Measurements from ENCODE around the gene DVL3.

Gene DVL3

DNA sequence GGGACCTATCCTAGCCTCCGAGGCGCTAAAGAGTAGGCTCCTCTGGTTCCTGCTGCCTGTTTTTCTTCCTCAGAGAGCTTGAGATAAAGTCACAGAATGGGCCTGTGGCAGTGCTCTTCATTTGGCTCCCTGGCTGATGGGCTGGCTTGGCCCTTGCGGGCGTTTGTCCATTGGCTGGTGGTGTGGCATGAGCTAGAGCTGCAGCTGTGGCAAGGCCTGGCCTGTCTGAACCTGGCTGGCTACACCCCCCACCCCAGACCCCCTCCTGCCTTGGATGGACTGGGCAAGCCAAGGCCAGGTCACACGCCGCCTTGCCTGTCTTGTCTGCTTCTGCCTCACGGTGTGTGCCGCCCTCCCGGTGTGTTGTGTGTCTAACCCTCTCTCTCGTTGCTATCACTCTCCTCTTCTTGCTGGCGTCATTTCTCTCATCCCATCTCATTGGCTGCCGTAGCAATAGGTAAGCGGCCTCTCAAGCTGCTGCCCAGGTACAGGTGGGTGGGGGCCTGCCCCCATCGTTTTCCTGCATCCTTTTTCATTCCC, 22.7 kb downstream of the DVL3 start:
- no peak for DNase-seq

DNA sequence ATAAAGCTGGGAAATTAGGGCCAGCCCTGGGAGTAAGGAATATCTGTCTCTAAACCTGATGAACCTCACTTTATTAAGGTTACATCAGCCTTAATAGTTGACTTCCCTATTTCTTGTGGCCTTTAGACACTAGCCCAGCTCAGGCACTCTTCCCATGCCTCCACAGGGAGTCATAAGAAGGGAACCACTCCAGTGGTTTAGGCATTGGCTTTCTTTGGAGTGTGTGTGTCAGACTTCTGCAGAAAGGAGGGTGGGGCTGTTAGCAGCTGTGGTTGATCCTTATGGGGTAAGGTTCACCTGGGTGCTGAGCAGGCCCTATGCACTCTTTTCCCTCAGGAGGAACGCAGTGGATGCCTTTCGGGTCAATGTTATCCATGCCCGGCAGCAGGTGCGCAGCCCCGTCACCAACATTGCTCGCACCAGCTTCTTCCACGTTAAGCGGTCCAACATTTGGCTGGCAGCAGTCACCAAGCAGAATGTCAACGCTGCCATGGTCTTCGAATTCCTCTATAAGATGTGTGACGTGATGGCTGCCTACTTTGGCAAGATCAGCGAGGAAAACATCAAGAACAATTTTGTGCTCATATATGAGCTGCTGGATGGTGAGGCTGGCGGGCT, 23.5 kb downstream of the DVL3 start:
- DNase-seq, result no peak

DNA sequence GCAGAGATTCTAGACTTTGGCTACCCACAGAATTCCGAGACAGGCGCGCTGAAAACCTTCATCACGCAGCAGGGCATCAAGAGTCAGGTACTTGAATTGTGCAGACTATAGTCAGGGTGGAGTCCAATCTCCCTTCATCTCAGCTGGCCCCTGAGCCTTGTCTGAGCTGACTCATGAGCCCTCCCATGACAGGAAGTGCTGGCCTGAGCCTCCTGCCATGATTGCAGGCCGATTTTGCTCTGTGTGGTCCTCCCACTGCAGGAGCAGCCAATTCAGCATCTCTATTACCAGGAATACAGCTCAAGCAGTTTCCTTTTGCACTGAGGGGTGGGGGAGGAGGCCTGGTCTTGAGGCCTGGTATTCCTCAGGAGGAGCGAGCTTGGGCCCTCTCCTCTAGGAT, 25.0 kb downstream of the DVL3 start:
- no peak for DNase-seq

DNA sequence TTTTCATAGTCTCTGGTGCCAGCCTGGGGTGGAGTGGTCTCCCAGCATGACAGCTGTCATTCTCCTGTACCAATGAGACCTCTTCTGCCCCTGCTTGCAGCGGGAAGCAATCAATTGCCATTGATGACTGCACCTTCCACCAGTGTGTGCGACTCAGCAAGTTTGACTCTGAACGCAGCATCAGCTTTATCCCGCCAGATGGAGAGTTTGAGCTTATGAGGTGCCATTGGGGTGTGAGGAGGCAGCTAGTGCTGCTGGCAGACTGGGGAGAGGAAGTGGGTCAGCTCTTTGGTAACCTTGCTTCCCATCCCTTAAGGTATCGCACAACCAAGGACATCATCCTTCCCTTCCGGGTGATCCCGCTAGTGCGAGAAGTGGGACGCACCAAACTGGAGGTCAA, 26.4 kb downstream of the DVL3 start:
- DNase-seq, result no peak

DNA sequence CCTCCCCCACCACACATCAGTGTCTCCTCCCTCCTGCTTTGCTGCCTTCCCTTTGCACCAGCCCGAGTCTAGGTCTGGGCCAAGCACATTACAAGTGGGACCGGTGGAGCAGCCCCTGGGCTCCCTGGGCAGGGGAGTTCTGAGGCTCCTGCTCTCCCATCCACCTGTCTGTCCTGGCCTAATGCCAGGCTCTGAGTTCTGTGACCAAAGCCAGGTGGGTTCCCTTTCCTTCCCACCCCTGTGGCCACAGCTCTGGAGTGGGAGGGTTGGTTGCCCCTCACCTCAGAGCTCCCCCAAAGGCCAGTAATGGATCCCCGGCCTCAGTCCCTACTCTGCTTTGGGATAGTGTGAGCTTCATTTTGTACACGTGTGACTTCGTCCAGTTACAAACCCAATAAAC, 28.5 kb downstream of the DVL3 start:
- DNase-seq, result no peak

DNA sequence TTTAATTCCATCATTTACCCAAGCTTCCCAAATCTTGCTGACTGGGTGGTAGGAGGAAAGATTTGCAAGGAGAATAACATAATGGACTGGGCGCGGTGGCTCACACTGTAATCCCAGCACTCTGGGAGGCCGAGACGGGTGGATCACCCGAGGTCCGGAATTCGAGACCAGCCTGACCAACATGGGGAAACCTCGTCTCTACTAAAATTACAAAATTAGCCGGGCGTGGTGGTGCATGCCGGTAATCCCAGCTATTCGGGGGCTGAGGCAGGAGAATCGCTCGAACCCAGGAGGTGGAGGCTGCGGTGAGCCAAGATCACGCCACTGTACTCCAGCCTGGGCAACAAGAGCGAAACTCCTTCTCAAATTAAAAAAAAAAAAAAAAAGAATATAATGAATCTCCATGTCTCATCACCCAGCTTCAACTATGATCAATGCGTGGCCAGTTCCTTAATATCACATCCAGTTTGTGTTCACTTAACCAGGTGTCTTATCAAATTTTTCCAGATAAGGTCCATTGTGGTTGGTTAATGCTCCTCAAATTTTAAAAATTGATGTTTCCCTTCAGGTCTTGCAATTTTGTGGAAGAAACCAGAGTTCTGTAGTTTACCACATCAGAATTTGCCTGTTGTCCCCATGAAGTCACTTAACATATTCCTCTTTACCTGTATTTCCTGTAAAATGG, 29.5 kb downstream of the DVL3 start:
- DNase-seq, result no peak

DNA sequence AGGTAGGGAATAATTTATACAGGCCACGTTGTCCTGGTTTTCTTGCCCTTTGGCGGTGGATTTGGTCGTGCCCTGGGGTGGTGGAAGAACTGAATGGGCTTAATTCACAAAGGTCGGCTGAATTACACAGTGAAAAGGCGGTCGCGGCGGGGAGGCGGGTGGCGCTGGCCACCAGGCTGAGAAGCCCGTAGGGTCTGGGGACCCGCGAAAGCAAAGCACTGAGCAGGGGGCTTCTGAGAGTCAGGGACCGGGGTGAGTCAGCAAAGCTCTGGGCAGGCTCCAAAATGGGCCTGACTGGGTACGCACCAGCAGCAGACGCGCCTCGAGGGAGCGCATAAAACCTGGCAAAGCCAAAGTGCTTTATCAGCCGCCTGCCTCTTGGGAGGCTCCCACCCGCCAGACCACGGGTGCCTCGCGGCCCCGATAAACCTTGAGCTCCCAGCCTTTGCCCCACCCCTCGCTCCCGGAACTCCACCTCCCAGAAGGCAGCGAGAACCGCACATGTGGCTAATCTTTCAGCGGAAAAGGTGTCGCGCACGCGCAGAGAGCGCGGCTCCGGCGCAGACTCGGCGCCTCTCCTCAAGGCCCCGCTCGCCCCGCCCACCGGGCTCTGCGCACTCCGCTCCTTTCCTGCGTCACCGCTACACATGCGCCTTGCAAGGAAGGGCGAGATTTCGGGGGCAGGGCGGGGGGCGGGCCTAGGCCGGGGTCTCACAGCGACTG, 30.4 kb downstream of the DVL3 start:
- DNase-seq, result peak; percentile 99

DNA sequence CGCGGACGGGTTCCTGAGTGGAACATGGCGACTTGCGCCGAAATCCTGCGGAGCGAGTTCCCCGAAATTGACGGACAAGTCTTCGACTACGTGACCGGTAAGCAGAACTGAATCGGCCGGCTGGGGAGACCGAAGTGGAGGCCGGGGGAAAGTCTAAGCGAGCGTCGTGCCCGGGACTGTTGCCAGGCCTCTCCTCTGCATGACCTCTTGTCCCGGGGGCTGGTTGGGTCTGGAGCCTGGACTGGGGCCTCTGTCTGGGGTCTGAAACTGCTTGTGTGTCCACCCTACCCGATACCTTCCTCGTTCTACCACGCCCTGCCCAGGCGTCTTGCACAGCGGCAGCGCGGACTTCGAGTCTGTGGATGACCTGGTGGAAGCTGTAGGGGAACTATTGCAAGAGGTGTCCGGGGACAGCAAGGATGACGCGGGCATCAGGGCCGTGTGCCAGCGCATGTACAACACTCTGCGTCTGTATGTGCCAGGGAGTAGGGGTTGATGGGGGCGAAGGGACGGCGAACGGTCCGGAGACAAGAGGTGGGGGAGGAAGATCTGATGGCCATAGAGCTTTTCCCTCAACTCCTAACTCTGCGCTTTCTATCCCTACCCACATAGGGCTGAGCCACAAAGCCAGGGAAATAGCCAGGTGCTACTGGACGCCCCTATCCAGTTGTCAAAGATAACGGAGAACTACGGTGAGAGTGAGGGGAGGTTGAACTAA, 31.2 kb downstream of the DVL3 start, which contains the start of gene ABCF3:
Gene ABCF3 (plus strand): TSS at position 16 of the 718 bp plus-strand sequence. CDS start 9 bp downstream, at position 25.
- DNase-seq, result no peak

DNA sequence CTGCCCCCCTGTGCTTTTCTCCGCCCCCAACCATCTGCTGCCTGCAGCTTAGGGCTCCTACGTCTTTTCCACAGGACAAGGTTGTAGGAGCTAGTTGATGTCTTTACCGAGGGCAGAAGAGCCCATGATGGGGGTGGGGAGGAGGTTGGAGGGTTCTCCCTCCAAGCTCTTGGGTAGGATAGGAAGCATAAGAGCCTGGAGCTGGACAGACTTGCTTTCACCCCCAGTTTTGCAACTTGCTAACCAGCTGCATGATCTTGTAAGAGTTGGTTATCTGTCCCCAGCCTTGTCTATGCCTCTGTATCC, 31.7 kb downstream of the DVL3 start:
- DNase-seq, result no peak

DNA sequence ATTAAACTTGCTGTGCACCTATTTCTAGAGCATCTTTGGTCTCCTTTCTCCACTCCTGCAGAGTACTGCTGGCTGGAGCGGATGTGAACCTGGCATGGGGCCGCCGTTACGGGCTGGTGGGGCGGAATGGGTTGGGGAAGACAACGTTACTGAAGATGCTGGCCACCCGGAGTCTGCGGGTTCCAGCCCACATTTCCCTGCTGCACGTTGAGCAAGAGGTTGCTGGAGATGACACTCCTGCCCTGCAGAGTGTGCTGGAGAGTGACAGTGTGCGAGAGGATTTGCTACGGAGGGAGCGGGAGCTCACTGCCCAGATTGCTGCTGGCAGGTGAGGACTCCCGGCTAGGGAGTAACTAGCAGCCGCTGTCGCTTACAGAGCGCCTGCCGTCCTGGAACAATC, 32.9 kb downstream of the DVL3 start:
- DNase-seq, result no peak

DNA sequence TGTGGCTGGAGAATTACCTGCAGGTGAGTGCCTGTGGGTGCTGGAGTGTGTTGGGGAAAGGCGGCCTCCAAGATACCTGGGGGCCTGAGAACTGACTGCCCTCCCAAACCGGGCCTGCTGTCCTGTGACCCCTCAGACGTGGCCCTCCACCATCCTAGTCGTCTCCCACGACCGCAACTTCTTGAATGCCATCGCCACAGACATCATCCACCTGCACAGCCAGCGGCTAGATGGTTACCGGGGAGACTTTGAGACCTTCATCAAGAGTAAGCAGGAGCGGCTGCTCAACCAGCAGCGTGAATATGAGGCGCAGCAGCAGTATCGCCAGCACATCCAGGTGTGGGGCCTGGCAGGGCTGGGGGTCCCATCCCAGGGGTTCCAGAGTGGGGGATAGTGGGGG, 34.2 kb downstream of the DVL3 start:
- DNase-seq, result no peak

DNA sequence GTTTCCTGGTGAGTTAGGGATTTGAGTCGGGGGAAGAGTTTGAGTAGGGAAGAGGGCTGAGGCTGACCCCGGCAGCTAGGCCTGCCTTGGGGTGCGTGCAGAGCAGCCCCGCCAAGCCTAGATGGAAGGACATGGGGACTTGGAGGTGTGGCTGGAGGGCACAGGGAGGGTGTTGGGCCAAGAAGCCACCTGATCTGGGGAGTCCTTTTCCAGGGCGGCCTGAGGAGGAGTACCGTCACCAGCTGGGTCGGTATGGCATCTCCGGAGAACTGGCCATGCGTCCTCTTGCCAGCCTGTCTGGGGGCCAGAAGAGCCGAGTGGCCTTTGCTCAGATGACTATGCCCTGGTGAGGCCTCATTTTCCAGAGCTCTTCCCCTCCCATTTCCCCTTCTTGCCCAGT, 37.7 kb downstream of the DVL3 start:
- no peak for DNase-seq

DNA sequence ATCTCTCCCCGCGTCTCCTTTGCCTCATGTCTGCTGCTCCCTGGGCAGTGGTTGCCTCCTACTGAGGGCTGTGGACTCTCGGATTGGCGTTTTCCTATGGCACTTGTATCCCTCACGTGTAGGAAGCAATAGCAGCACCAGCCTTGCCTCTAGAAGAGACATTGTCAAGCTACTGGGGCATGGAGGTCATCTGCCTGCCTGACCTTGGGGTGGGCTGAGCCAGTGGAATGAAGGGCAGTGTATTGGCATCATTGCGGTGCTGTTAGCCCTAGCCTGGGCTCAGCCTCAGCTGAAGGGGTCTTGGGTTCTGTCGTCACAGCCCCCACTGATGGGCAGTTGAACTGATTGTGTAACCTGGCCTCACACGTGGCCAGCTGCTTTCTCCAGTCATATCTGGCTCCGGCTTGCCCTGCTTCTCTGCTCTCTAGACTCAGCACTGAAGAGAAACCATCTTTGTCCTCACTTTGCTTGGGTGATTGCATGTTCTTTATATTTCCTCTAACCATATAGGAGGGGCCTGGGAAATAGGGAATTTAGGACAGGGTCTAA, 38.9 kb downstream of the DVL3 start:
- no peak for DNase-seq

DNA sequence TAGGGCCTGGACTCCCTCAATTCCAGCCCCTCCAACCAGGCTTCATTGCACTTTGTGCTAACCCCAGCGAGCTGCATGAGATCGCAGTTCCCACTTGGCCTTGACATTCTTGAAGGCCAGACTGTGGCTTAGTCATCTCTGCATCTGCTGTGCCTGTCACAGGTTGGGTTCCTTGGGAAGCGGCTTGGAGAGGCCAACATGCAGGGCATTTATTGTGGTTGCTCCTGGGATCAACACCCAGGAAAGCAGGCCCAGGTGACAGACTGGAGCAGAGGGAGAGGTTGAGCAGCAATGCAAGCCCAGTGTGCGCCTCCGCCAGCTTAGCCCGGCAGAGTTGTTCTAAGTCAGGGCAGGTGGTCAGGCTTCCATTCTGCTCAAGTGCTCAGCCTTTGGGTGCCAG, 41.4 kb downstream of the DVL3 start:
- no peak for DNase-seq

DNA sequence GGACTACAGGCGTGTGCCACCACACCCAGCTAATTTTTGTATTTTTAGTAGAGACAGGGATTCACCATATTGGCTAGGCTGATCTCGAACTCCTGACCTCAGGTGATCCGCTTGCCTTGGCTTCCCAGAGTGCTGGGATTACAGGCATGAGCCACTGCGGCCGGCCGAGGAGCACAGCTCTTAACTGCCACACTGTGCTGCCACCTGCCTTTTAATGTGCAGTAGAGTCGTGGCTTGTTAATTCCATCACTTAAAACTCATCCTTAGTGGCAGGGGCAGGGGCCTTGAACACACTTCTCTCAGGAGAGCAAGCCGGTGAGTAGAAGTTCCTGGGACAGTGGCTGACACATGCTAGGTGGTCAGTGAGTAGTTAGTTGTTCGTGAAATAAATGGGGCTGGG, 43.3 kb downstream of the DVL3 start:
- no peak for DNase-seq

DNA sequence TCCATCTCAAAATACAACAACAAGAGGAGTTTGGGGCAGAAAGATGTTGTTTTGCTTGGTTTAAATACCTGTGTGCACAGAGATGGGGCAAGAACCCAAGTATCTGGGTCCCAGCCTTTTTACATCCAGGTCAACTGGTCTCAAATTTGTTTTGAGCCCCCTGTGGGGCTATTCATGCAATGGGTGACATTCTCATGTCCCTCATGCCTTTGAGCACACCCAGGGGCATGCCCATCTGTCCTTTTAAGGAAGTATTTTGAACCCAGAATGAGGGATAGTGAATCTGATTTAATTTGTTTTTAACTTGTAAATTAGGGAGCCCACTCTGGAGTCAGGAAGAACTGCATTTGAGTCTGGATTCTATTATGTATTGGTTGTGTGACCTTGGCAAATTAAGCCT, 45.6 kb downstream of the DVL3 start:
- DNase-seq, result no peak

DNA sequence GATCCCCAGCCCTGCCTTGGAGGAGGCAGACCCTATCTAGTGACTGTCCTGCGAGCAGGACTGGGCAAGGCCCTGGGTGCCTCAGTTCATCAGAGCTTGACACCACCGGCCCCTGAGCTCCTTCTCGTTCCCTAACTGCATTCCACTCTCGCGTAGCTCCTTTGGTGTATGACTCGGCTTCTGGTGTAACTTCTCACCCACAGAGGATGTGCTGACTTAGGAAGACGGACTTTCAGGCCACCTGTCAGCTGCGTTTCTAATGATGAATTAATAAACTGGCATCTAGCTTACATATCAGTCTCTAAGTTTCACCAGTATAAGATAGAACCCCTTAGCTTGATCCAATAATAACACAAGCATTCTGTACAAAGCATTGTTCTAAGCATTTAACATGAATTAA, 48.3 kb downstream of the DVL3 start:
- no peak for DNase-seq

DNA sequence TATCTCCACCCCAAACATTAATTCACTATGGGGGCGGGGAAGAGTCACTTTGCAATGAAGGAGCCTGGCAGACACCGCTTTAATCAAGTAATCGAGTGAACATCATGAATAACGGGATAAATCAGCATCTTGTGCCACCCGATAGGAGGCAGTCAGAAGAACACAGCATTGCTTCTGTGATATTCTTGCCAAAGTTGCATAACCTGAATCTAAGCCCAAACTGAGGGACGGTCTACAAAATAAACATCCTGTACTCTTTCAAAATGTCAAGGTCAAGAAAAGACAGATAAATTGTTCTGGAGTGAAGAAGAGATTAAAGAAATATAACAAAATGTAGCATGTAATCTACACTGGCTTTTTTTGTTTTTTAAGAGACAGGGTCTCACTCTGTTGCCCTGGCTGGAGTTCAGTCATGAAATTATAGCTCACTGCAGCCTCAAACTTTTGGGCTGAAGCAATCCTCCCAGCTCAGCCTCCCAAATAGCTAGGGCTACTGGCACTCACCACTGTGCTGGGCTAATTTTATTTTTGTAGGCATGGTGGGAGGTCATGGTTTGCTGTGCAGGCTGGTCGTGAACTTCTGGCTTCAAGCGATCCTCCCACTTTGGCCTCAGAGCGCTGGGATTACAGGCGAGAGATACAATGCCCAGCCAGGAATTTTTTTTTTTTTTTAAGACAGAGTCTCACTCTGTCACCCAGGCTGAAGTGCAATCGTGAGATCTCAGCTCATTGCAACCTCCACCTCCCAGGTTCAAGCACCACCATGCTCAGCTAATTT, 54.2 kb downstream of the DVL3 start:
- DNase-seq, result no peak

DNA sequence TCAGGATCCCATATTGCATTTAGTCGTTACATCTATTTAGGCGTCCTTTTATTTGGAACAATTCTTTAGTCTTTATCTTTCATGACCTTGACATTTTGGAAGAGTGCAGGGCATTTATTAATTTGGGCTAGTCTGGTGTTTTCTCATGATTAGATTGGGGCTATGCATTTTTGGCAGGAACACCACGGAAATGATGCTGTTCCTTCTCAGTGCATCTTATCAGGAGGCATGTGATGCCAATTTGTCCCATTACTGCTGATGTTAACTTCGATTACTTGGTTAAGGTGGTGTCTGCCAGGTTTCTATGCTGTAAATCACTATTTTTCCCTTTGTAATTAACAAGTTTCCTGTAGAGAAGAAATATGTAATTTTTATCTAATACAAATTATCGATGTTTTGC, 56.1 kb downstream of the DVL3 start:
- DNase-seq, result no peak

DNA sequence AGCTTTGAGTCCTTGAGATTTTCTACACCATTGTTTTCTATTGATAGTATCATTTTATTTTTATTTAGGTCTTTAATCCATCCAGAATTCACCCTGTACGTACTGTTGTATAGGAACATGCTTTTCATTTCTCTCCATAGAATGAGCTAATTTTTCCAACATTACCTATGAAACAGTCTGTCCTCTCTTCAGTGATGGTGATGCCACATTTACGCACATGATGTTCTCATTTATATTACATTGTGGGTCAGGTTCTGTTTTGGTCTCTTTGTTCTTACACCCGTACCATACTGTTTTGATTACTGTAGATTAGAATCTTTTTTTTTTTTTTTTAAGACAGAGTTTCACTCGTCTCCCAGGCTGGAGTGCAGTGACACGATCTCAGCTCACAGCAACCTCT, 56.5 kb downstream of the DVL3 start:
- no peak for DNase-seq

DNA sequence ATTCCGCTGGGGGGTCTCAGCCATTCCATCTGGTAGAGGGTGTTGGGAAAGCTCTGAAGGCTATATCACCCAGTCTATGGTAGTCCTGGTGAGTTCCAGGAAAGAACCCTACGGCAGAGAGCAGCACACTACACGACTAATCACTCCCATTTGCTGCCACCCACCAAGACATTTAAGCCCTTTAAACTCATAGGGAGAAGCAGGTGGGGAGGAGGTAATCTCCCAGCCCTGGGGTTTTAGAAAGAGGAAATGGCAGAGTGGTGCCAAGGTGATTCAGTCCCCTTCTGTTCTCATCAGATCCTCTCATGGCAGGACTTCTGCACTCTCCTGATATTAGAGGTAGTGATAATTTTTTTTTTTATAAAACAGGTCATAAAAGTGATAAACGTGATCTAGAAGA, 63.6 kb downstream of the DVL3 start:
- DNase-seq, result no peak

DNA sequence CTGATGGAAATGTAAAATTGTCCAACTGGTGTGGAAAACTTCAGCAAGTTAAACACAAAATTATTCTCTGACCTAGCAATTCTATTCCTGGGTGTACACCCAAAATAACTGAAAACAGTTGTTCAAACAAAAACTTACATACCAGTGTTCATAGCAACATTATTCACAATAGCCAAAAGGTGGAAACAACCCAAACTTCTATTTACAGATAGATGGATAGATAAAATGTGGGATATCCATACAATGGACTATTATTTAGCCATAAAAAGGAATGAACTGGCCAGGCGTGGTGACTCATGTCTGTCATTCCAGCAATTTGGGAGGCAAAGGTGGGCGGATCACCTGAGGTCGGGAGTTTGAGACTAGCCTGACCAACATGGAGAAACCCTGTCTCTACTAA, 67.3 kb downstream of the DVL3 start:
- no peak for DNase-seq

All from activated CD4-positive, alpha-beta T cell treated with anti-CD3 and anti-CD28 coated beads, Interleukin-2, amount 50 U/mL, for 1 hour (primary cell).